Breast epithelium (tissue), 4 donors: ENCODE measurements around the gene ZCCHC18. TPM values are rescaled to one million over a fixed set of nuclear protein-coding genes. Genes with fewer than 3 reads are reported as not detected.
A peak's percentile ranks its signal among the peaks of the same experiment; 100 is the strongest.

ENCODE experiments used
- DNase-seq, 2 donors: peaks; one replicate each; pipeline ENCODE4 v3.0.0-alpha.2; 2019; ENCODE audit warnings: low spot score in 2 of 2
- H3K27ac ChIP-seq, 2 donors: fragments of 200-600 bp; sonication (generic) in 1 of 2; one replicate each; pipeline ENCODE4 v1.5.1; 2016 to 2019; ENCODE audit warnings: mild to moderate bottlenecking in 1 of 2
- H3K27me3 ChIP-seq, 2 donors: fragments of 200-600 bp; sonication (generic) in 1 of 2; one replicate each; pipeline versions ENCODE4 v1.5.1 to v1.6.0; 2017 to 2019; ENCODE audit warnings: control low read depth in 1 of 2, mild to moderate bottlenecking in 1 of 2
- H3K36me3 ChIP-seq: fragments of 200-600 bp; one replicate; pipeline ENCODE4 v1.5.1; 2019
- H3K4me1 ChIP-seq, 2 donors: fragments of 200-600 bp; sonication (generic); one replicate each; pipeline ENCODE4 v1.5.1; 2016 to 2019; ENCODE audit warnings: control low read depth in 1 of 2
- H3K4me3 ChIP-seq, 3 donors: fragments of 200-600 bp; sonication (generic); 1 replicate in 2 of 3; 2 replicates in 1 of 3; pipeline ENCODE4 v1.5.1; 2016 to 2019; ENCODE audit warnings: mild to moderate bottlenecking in 3 of 3, moderate library complexity in 2 of 3
- H3K9me3 ChIP-seq, 2 donors: fragments of 200-600 bp; sonication (generic) in 1 of 2; one replicate each; pipeline ENCODE4 v1.5.1; 2016 to 2019; ENCODE audit warnings: control low read depth in 1 of 2
- POLR2A ChIP-seq: fragments of 450-650 bp; IDR thresholded peaks from one replicate; pipeline ENCODE4 v1.6.1; 2016; ENCODE audit warnings: antibody characterized with exemption, mild to moderate bottlenecking, moderate library complexity
- POLR2AphosphoS5 ChIP-seq, 3 donors: sonication (generic); formaldehyde crosslinking; IDR thresholded peaks; one replicate each; pipeline ENCODE4 v1.6.1; 2017; ENCODE audit warnings: antibody characterized with exemption in 3 of 3
- intact Hi-C: fragments of 100-400 bp; cut with DNase I; formaldehyde crosslinking; loops from one replicate; pipeline ENCODE4 v1.15.1; 2023; ENCODE audit warnings: low total_unique reads
- total RNA-seq, 3 donors: library from RNA; depleted of rRNA; stranded (reverse); fragments of >200 nt; gene quantifications; one replicate each; pipeline ENCODE4 v1.1.0, GENCODE V29; 2016
- TF ChIP-seq, protein P1 (sequence below), 3 donors: fragments of 450-650 bp; IDR thresholded peaks; one replicate each; pipeline ENCODE4 v1.5.1; 2016 to 2017; ENCODE audit warnings: antibody characterized with exemption in 3 of 3, mild to moderate bottlenecking in 3 of 3, moderate library complexity in 3 of 3

The ZCCHC18 gene
- total RNA-seq, 3 donors from 2014 or later: 0.59 to 5.2 (median 1.1) TPM

DNA sequence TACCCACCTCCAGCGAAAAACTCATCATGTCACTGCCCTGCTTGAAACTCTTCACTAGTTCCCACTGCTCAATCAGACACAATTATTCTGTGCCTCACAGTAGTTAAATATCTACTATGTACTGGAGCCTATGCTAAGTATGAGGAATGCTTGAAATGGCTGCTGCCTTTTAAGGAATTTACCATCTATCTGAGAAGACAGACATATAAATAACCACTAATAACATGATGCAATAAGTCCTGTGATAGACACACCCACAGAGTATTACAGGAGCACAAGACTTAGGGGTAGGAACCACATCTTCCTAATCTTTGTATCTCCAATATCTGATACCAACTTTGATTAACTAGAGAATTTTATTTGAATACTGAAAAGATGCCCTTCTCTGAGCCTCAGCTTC lies 23.4 kb downstream of the ZCCHC18 start:
- TF ChIP-seq POLR2AphosphoS5 (IDR thresholded peaks at IDR 0.05) (no peak), POLR2A (no peak)
- TF ChIP-seq, protein P1, sequence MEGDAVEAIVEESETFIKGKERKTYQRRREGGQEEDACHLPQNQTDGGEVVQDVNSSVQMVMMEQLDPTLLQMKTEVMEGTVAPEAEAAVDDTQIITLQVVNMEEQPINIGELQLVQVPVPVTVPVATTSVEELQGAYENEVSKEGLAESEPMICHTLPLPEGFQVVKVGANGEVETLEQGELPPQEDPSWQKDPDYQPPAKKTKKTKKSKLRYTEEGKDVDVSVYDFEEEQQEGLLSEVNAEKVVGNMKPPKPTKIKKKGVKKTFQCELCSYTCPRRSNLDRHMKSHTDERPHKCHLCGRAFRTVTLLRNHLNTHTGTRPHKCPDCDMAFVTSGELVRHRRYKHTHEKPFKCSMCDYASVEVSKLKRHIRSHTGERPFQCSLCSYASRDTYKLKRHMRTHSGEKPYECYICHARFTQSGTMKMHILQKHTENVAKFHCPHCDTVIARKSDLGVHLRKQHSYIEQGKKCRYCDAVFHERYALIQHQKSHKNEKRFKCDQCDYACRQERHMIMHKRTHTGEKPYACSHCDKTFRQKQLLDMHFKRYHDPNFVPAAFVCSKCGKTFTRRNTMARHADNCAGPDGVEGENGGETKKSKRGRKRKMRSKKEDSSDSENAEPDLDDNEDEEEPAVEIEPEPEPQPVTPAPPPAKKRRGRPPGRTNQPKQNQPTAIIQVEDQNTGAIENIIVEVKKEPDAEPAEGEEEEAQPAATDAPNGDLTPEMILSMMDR (IDR thresholded peaks at IDR 0.05): no peak
- intact Hi-C loops: no loop called here
- no peaks in the 10 kb centered on the region for H3K9me3 ChIP-seq
- H3K36me3 ChIP-seq: no peaks in the 10 kb centered on the region
- H3K4me3 ChIP-seq: no peak overlapping the region
- H3K4me1 ChIP-seq: no peaks in the 10 kb centered on the region
- no peak for DNase-seq
- H3K27ac ChIP-seq: no peak overlapping the region
- H3K27me3 ChIP-seq: peaks cover 0 to 34% of the 10 kb centered on the region in 2 donors

DNA sequence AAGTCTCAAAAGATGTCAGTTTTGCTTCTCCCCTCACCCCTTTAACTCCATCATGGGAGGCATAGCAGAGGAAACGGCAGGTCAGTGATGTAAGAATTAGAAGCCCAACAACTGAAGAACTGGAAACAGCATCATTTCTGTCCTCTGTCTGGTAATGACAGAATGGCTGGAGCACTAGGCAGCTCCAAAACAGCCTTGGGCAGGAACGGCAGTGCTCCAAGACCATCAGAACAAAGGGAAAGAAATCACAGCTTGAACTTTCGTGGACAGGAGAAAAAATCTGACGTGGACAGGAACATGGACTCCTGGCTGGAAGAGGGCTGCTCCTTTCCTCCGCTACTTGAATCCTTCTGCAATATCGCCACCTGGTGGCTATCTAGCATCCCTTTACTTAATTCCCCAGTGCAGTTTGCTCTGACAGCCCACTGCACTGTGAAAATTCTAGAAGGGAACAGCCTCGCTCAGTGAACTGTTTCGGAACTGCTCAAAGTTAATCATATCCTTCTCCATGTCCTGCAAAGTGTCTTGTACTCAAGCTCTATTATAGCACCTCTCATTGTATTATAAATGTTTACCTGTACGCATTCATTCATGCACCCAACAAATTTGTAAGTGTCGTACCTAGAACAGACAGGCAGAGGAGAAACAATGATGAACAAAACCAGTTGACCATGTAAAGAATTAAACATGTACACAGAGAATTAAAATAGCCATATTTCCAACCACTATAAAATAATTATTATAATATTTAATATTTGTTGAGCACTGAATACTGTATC lies 24.1 kb downstream of the ZCCHC18 start:
- no peaks in the 10 kb centered on the region for H3K4me1 ChIP-seq
- DNase-seq: peak in 1 of 2 donors; percentile 49
- H3K4me3 ChIP-seq: peak overlapping the region; percentile 30 to 54 (median 32)
- TF ChIP-seq, protein P1 (IDR thresholded peaks at IDR 0.05): peak; percentile 37 to 64 (median 40)
- no peak for TF ChIP-seq POLR2AphosphoS5 (IDR thresholded peaks at IDR 0.05)
- intact Hi-C loops: no loop called here
- H3K9me3 ChIP-seq: no peaks in the 10 kb centered on the region
- H3K27ac ChIP-seq: no peak overlapping the region
- H3K36me3 ChIP-seq: no peaks in the 10 kb centered on the region
- H3K27me3 ChIP-seq: peaks cover 0 to 41% of the 10 kb centered on the region in 2 donors

DNA sequence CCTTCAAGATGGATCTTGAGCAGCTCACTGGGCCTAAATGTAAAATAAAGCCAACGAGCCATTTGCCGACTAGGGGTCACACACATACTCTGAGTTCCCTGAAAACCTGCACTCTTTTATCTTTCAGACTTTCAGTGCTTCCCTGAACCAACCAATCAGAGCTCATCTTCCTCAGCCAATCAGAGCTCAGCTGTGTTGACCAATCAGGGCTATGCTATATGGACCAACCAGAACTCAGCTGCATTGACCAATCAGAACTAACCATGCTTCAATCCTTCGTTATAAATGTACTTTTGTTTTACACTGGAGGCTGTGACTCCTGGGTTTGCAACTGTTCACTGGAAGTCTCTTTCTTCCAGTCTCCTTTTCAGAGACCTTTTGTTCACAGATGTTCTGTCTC lies 25.2 kb downstream of the ZCCHC18 start:
- Histone ChIP-seq H3K27me3 (peaks cover 0 to 50% of the 10 kb centered on the region in 2 donors), H3K36me3 (no peaks in the 10 kb centered on the region), H3K9me3 (no peaks in the 10 kb centered on the region), H3K27ac (no peak overlapping the region), H3K4me1 (no peaks in the 10 kb centered on the region), H3K4me3 (no peak overlapping the region)
- intact Hi-C loops: no loop called here
- TF ChIP-seq POLR2AphosphoS5 (IDR thresholded peaks at IDR 0.05) (no peak), POLR2A (no peak)
- TF ChIP-seq, protein P1 (IDR thresholded peaks at IDR 0.05): no peak
- DNase-seq: no peak

DNA sequence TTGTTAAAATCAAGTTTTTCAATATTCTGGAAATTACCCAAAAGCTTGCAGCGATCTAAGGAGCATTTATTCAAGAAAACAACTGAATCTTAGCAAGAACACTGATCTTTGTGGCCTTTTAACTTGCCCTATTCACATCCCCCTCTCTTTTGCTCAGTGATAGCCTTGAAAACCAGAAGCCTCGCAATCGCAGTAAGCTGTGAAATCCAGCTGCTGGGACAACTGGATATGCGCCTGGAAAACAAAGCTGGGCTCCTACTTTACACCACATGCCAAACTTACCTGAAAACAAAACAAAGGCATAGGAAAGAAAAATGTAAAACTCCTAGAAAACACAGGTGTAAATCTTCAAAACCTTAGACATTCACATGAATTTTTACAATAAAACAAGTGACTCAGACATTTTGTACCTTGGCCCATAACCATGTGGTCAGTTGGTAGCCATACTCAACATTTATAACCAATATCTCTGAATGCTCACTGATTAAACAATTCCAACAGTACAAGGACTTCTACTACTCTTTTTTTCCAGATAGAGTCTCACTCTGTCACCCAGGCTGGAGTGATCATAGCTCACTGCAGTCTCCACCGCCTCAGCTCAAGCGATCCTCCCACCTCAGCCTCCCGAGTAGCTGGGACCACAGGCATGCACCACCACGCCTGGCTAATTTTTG lies 28.9 kb downstream of the ZCCHC18 start:
- no peaks in the 10 kb centered on the region for H3K9me3 ChIP-seq
- H3K4me1 ChIP-seq: no peaks in the 10 kb centered on the region
- TF ChIP-seq, protein P1 (IDR thresholded peaks at IDR 0.05): no peak
- TF ChIP-seq POLR2A (no peak), POLR2AphosphoS5 (IDR thresholded peaks at IDR 0.05) (no peak)
- DNase-seq: no peak
- H3K4me3 ChIP-seq: no peak overlapping the region
- H3K27ac ChIP-seq: no peak overlapping the region
- H3K27me3 ChIP-seq: peaks cover 0 to 33% of the 10 kb centered on the region in 2 donors
- intact Hi-C loops: no loop called here
- no peaks in the 10 kb centered on the region for H3K36me3 ChIP-seq

DNA sequence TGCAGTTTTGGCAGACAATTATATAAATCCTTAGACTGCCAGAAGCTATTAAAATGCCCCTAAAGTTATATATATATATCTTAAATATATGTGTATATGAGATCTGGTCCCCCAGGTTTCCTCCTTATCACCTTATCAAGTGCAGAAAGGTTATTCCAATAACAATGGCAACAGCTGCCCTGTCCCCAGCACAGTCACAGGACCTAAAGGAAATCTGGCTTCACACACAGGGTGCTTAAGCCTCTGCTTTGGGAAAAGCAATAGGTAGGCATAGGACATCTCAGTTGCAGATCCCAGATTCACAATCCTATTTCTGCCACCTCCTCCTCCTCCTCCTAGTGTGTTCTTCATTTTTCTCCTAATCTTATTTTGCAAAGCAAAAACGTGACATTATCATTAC lies 38.7 kb downstream of the ZCCHC18 start:
- no peaks in the 10 kb centered on the region for H3K4me1 ChIP-seq
- no peaks in the 10 kb centered on the region for H3K9me3 ChIP-seq
- no peak overlapping the region for H3K27ac ChIP-seq
- TF ChIP-seq, protein P1 (IDR thresholded peaks at IDR 0.05): no peak
- TF ChIP-seq POLR2AphosphoS5 (IDR thresholded peaks at IDR 0.05) (no peak), POLR2A (no peak)
- H3K36me3 ChIP-seq: no peaks in the 10 kb centered on the region
- intact Hi-C loops: no loop called here
- H3K27me3 ChIP-seq: peaks cover 0 to 25% of the 10 kb centered on the region in 2 donors
- no peak overlapping the region for H3K4me3 ChIP-seq
- DNase-seq: no peak
